ENCODE measurements around the gene PPM1N.

DNA sequence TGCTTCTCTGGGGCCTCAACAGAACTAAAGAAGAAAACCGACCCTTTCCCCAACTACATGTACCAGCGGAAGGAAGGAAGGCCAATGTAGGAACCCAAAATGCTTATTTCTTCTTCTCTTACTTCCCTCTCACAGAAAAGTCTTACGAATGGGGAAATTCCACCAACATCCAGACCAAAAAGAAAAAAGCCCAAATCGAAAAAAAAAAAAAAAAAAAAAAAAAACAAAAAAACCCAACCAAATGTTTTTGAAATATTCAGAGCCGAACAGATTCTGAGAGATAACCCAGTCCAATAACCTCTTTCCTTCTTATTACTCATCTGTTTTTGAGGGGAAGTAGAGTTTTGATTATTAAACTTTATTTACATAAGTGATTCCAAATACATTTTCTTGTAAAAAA lies 3.9 kb downstream of the PPM1N start:
- TF ChIP-seq, protein P1, sequence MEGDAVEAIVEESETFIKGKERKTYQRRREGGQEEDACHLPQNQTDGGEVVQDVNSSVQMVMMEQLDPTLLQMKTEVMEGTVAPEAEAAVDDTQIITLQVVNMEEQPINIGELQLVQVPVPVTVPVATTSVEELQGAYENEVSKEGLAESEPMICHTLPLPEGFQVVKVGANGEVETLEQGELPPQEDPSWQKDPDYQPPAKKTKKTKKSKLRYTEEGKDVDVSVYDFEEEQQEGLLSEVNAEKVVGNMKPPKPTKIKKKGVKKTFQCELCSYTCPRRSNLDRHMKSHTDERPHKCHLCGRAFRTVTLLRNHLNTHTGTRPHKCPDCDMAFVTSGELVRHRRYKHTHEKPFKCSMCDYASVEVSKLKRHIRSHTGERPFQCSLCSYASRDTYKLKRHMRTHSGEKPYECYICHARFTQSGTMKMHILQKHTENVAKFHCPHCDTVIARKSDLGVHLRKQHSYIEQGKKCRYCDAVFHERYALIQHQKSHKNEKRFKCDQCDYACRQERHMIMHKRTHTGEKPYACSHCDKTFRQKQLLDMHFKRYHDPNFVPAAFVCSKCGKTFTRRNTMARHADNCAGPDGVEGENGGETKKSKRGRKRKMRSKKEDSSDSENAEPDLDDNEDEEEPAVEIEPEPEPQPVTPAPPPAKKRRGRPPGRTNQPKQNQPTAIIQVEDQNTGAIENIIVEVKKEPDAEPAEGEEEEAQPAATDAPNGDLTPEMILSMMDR (IDR thresholded peaks at IDR 0.05 in 2 of 3, conservative IDR thresholded peaks at IDR 0.05 in 1 of 3; ENCODE audit: borderline replicate concordance in 1 of 3, insufficient read depth in 1 of 3, low read depth in 2 of 3, low read length in 2 of 3), result no peak
- TF ChIP-seq, protein P2, sequence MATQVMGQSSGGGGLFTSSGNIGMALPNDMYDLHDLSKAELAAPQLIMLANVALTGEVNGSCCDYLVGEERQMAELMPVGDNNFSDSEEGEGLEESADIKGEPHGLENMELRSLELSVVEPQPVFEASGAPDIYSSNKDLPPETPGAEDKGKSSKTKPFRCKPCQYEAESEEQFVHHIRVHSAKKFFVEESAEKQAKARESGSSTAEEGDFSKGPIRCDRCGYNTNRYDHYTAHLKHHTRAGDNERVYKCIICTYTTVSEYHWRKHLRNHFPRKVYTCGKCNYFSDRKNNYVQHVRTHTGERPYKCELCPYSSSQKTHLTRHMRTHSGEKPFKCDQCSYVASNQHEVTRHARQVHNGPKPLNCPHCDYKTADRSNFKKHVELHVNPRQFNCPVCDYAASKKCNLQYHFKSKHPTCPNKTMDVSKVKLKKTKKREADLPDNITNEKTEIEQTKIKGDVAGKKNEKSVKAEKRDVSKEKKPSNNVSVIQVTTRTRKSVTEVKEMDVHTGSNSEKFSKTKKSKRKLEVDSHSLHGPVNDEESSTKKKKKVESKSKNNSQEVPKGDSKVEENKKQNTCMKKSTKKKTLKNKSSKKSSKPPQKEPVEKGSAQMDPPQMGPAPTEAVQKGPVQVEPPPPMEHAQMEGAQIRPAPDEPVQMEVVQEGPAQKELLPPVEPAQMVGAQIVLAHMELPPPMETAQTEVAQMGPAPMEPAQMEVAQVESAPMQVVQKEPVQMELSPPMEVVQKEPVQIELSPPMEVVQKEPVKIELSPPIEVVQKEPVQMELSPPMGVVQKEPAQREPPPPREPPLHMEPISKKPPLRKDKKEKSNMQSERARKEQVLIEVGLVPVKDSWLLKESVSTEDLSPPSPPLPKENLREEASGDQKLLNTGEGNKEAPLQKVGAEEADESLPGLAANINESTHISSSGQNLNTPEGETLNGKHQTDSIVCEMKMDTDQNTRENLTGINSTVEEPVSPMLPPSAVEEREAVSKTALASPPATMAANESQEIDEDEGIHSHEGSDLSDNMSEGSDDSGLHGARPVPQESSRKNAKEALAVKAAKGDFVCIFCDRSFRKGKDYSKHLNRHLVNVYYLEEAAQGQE (IDR thresholded peaks at IDR 0.05; ENCODE audit: low read depth), result no peak
- TF ChIP-seq EZH2phosphoT487 (IDR thresholded peaks at IDR 0.05; ENCODE audit: borderline replicate concordance), result no peak
- TF ChIP-seq CEBPB (IDR thresholded peaks at IDR 0.05; ENCODE audit: low read depth), result no peak
- TF ChIP-seq, protein P3, sequence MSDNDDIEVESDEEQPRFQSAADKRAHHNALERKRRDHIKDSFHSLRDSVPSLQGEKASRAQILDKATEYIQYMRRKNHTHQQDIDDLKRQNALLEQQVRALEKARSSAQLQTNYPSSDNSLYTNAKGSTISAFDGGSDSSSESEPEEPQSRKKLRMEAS (IDR thresholded peaks at IDR 0.05), result no peak
- TF ChIP-seq, protein P4, sequence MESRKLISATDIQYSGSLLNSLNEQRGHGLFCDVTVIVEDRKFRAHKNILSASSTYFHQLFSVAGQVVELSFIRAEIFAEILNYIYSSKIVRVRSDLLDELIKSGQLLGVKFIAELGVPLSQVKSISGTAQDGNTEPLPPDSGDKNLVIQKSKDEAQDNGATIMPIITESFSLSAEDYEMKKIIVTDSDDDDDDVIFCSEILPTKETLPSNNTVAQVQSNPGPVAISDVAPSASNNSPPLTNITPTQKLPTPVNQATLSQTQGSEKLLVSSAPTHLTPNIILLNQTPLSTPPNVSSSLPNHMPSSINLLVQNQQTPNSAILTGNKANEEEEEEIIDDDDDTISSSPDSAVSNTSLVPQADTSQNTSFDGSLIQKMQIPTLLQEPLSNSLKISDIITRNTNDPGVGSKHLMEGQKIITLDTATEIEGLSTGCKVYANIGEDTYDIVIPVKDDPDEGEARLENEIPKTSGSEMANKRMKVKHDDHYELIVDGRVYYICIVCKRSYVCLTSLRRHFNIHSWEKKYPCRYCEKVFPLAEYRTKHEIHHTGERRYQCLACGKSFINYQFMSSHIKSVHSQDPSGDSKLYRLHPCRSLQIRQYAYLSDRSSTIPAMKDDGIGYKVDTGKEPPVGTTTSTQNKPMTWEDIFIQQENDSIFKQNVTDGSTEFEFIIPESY (IDR thresholded peaks at IDR 0.05; ENCODE audit: extremely low read depth, insufficient replicate concordance, low read length), result no peak
- TF ChIP-seq SP1 (IDR thresholded peaks at IDR 0.05; ENCODE audit: low read depth), result no peak
- no peak for TF ChIP-seq POLR2AphosphoS5 (IDR thresholded peaks at IDR 0.05; ENCODE audit: low read depth, low read length)
- no peak for TF ChIP-seq EZH2 (IDR thresholded peaks at IDR 0.05)
- TF ChIP-seq ELF1 (IDR thresholded peaks at IDR 0.05; ENCODE audit: borderline replicate concordance, low read depth), result no peak
